Measurements from ENCODE around the gene NPHP1.

DNA sequence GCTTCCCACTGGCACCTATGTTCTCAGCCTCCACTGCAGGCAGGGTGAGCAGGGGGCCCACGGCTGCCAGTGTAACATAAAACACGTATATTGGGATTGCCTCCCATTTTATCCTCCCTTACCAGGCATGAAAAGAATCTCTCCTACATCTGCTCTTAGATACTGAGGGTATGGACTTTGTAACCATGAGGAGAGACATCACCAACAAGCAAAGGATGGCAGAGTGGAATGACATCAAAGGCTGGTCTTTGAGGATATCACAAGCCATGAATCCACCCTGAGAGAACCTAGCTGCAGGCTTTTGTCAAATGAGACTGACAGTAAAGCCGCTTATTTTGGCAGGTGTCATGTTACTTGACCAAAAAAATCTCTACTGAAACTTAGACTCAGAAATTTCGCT is 7.4 kb downstream of the NPHP1 start:
- TF ChIP-seq POLR2A (IDR thresholded peaks at IDR 0.05), result no peak
- TF ChIP-seq, protein P1, sequence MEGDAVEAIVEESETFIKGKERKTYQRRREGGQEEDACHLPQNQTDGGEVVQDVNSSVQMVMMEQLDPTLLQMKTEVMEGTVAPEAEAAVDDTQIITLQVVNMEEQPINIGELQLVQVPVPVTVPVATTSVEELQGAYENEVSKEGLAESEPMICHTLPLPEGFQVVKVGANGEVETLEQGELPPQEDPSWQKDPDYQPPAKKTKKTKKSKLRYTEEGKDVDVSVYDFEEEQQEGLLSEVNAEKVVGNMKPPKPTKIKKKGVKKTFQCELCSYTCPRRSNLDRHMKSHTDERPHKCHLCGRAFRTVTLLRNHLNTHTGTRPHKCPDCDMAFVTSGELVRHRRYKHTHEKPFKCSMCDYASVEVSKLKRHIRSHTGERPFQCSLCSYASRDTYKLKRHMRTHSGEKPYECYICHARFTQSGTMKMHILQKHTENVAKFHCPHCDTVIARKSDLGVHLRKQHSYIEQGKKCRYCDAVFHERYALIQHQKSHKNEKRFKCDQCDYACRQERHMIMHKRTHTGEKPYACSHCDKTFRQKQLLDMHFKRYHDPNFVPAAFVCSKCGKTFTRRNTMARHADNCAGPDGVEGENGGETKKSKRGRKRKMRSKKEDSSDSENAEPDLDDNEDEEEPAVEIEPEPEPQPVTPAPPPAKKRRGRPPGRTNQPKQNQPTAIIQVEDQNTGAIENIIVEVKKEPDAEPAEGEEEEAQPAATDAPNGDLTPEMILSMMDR (IDR thresholded peaks at IDR 0.05), result no peak

All from prostate gland (tissue), 2 donors.